Testis (tissue), 3 donors: ENCODE results near the gene CDH4. TPM values are rescaled to one million over a fixed set of nuclear protein-coding genes. Genes with fewer than 3 reads are reported as not detected.

Experiments used
- DNase-seq: peaks from one replicate; pipeline ENCODE4 v3.0.0-alpha.2; 2019
- H3K27ac ChIP-seq, 2 donors: fragments of 200-600 bp; sonication (generic); one replicate each; pipeline ENCODE4 v1.5.1; 2019
- H3K27me3 ChIP-seq: fragments of 200-600 bp; sonication (generic); one replicate; pipeline ENCODE4 v1.5.1; 2019
- H3K36me3 ChIP-seq: fragments of 200-600 bp; sonication (generic); one replicate; pipeline ENCODE4 v1.5.1; 2017; ENCODE audit warnings: low read depth; ENCODE audit errors: missing control alignments
- H3K4me1 ChIP-seq: fragments of 200-600 bp; sonication (generic); one replicate; pipeline ENCODE4 v1.5.1; 2019
- H3K4me3 ChIP-seq, 2 donors: fragments of 200-600 bp; sonication (generic); one replicate each; pipeline ENCODE4 v1.5.1; 2017 to 2019
- H3K9me3 ChIP-seq: fragments of 200-600 bp; sonication (generic); one replicate; pipeline ENCODE4 v1.5.1; 2017
- POLR2A ChIP-seq: fragments of 450-650 bp; IDR thresholded peaks from one replicate; pipeline ENCODE4 v1.6.1; 2017; ENCODE audit warnings: antibody characterized with exemption, mild to moderate bottlenecking, moderate library complexity
- WGBS, 2 donors: methylation state at CpG; one replicate each; pipeline ENCODE4 v1.1.5; 2018; 5-methylcytosine and 5-hydroxymethylcytosine counted together
- intact Hi-C: fragments of 100-400 bp; cut with DNase I; formaldehyde crosslinking; loops from one replicate; pipeline ENCODE4 v1.15.1; 2023; ENCODE audit warnings: low total_unique reads
- polyA plus RNA-seq: library from polyadenylated mRNA; stranded (reverse); fragments of 350-450 nt; fragmentation: Illumina TruSeq; extraction: RNeasy Lipid Tissue Mini Kit (QIAGEN cat#74804); gene quantifications from one replicate; pipeline ENCODE4 v1.2.3, GENCODE V29; 2014; ENCODE audit warnings: low read depth, low replicate concordance; ENCODE audit not compliant: insufficient read depth
- total RNA-seq, 2 donors: library from RNA; depleted of rRNA; stranded (reverse); fragments of >200 nt; gene quantifications; one replicate each; pipeline ENCODE4 v1.2.3, GENCODE V29; 2016
- TF ChIP-seq, protein P1 (sequence below), 3 experiments: fragments of 450-650 bp in 2 of 3; fragments of 200-600 bp in 1 of 3; sonication (generic) in 1 of 3; IDR thresholded peaks; one replicate each; pipeline ENCODE4 v1.5.1; 2016 to 2019; ENCODE audit warnings: antibody characterized with exemption in 3 of 3, mild to moderate bottlenecking in 2 of 3, moderate library complexity in 1 of 3

CDH4 gene
- total and polyA plus RNA-seq, 3 donors from 2014 or later = 1.4 to 3.3 (median 1.9) TPM

GRCh38 chr20:61640131-61640870 is 388.2 kb downstream of the CDH4 start:
- TF ChIP-seq, protein P1, sequence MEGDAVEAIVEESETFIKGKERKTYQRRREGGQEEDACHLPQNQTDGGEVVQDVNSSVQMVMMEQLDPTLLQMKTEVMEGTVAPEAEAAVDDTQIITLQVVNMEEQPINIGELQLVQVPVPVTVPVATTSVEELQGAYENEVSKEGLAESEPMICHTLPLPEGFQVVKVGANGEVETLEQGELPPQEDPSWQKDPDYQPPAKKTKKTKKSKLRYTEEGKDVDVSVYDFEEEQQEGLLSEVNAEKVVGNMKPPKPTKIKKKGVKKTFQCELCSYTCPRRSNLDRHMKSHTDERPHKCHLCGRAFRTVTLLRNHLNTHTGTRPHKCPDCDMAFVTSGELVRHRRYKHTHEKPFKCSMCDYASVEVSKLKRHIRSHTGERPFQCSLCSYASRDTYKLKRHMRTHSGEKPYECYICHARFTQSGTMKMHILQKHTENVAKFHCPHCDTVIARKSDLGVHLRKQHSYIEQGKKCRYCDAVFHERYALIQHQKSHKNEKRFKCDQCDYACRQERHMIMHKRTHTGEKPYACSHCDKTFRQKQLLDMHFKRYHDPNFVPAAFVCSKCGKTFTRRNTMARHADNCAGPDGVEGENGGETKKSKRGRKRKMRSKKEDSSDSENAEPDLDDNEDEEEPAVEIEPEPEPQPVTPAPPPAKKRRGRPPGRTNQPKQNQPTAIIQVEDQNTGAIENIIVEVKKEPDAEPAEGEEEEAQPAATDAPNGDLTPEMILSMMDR (IDR thresholded peaks at IDR 0.05) = no peak
- intact Hi-C loops = no loop called here
- Histone ChIP-seq H3K36me3 (no peaks in the 10 kb centered on the region), H3K9me3 (no peaks in the 10 kb centered on the region), H3K27me3 (no peaks in the 10 kb centered on the region), H3K4me3 (no peak overlapping the region), H3K4me1 (peaks cover 18% of the 10 kb centered on the region), H3K27ac (no peak overlapping the region)
- no peak for DNase-seq
- WGBS, 2 donors = 80 to 84% methylated on average over 21 to 23 of the region's 23 CpGs

DNA sequence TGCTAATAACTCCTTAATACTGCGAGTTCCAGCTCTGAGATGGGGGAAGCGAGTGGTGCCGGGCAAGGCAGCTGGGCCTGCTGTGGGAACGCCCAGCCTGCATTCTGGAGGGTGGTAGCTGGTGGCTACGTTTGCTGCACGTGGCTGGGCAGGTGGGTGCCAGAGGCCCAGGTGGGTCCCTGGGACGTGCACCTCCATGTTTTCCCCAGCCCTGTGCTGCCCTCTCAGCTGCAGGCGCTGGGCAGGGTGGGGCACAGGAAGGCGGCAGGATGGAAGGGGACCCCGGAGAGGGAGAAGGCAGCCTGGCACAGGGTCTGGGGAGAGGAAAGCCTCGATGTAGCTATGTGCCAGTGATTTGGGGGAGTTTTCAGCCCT is 388.8 kb downstream of the CDH4 start:
- no peaks in the 10 kb centered on the region for H3K27me3 ChIP-seq
- H3K4me1 ChIP-seq = peaks cover 18% of the 10 kb centered on the region
- H3K9me3 ChIP-seq = no peaks in the 10 kb centered on the region
- H3K4me3 ChIP-seq = no peak overlapping the region
- DNase-seq = no peak
- no peak overlapping the region for H3K27ac ChIP-seq
- H3K36me3 ChIP-seq = no peaks in the 10 kb centered on the region
- intact Hi-C loops = no loop called here
- 79 to 88% methylated on average over 11 of the region's 11 CpGs for WGBS, 2 donors
- no peak for TF ChIP-seq POLR2A
- TF ChIP-seq, protein P1 (IDR thresholded peaks at IDR 0.05) = no peak

- Histone ChIP-seq H3K27me3 (no peaks in the 10 kb centered on the region), H3K36me3 (no peaks in the 10 kb centered on the region), H3K9me3 (no peaks in the 10 kb centered on the region), H3K4me3 (no peak overlapping the region), H3K4me1 (peaks cover 18% of the 10 kb centered on the region), H3K27ac (peak overlapping the region in 1 of 2 donors; percentile 41)
- intact Hi-C loops = no loop called here
- peak; percentile 68 for DNase-seq
- WGBS, 2 donors = 52 to 59% methylated on average over 11 to 12 of the region's 12 CpGs
- TF ChIP-seq POLR2A = no peak
- TF ChIP-seq, protein P1 (IDR thresholded peaks at IDR 0.05) = no peak
These were observed 391.8 kb downstream of the CDH4 start for GRCh38 chr20:61643656-61644377.

DNA sequence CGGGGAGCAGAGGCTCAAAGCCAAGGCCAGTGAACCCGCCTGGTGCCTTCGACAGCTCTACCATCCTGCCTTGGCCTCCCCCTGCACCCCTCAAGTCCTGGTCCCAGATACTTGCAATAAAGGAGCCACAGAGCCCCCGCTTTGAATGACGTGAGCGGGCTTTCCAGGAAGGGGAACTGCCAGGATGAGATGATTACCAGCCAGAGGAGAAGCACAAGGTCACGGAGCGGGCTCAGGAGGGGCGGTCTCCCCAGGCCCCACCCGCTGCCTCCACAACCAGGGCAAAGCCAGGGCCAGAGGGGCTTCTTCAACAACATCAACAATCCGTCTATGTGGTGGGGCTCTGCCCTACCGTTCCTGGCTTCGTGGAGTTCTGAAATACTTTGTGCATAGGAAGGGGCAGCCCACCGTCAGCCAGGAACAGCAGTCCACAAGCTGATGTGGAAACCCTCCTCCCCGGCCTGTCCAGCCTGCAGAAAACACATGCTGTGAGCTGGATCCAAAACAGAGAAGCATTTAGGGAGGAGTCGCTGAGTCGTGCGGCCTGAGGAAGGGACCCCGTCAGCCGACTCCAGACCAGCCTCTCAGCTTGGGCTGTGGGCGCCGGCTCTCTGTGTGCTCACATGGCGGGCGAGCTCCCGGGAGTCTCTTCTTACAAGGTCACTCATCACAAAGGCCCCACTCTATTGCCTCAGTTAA is 392.5 kb downstream of the CDH4 start:
- peak; percentile 49 for DNase-seq
- Histone ChIP-seq H3K36me3 (no peaks in the 10 kb centered on the region), H3K4me3 (no peak overlapping the region), H3K9me3 (no peaks in the 10 kb centered on the region), H3K27me3 (no peaks in the 10 kb centered on the region), H3K27ac (peak overlapping the region in 1 of 2 donors; percentile 41), H3K4me1 (peaks cover 18% of the 10 kb centered on the region)
- WGBS, 2 donors = 43 to 46% methylated on average over 13 to 25 of the region's 25 CpGs
- intact Hi-C loops = no loop called here
- TF ChIP-seq POLR2A = no peak
- TF ChIP-seq, protein P1 (IDR thresholded peaks at IDR 0.05) = no peak
